NCI-H2107 treated with DMSO at 0.1 percent for 48 hours (cell line): Measurements from ENCODE around the gene NDUFS7.

Experiments used
- DNase-seq: peaks from one replicate; lab custom pipeline; 2025; ENCODE audit not compliant: unreplicated experiment; lab: John Stamatoyannopoulos, UW

The NDUFS7 gene

DNA sequence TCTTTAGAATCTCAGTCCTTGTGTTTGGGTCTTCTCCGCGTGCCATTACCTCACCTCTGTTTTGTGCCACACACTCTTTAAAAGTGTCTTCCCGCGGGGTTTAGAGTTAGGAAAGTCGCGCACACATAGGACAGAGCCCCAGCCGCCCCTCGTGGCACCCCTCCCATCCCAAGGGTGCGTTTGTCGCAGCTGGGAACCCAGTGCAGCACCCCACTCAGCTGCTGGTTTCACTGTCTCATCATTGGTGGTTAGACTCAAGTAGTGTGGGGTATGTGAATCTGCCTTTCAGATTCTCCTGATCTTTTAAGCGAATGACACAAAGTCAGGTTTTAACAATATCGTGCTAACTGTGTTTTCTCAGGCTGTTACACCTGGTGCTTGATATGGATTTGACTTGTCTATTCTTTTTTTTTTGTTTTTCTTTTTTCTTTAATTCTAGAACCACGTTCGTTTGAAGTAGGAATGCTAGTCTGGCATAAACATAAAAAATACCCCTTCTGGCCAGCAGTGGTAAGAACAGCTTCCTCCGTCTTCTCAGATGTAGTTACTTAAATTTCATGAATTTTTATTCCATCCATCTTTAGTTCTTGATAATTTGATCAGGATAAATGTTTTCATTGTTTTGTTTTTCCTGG lies 19.5 kb upstream of the NDUFS7 start:
- no peak for DNase-seq

DNA sequence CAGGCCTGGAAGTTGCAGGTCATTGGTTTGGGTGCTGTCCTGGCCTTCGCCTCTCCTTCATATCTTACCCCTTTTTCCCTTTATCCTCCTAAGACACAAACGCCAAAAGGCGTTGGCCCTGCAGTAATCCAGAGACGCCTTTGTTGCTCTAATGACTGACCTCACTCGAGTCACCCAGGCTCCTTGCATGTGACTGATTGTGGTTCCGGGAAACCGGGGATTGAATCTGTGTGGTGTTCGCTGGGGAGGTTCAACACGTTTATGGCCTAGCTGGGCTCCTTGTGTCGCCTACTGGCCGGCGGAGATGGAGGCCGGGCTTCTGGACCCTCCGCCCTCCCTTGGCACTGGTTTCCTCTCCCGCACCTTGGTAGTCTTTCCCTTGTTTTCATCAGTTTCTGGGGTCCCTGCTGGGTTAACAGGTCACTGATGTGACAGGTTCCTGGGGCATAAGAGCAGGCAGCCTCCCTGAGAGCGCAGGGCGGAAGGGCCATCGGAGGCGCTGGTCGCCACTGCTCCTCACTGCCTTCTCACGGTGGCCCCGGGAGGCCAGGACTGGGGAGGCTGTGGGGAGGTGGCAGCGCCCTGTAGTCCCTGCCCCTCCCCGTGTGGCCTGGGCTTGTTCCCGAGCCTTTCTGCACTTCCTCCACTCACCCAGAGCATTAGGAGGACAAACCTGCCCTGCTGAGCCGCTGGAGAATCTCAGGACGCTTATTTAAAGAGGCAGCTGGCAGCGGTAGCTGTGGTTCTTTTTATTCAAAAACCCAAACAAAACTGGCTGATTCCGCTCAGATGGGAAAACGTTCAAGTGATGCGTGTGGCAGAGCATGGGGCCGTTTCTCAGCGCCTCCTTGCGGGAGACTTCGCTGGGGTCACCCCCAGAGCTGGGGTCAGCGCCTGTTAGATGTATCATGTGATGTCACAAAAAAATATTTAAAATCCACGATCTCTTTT lies 18.1 kb upstream of the NDUFS7 start:
- DNase-seq, result no peak

DNA sequence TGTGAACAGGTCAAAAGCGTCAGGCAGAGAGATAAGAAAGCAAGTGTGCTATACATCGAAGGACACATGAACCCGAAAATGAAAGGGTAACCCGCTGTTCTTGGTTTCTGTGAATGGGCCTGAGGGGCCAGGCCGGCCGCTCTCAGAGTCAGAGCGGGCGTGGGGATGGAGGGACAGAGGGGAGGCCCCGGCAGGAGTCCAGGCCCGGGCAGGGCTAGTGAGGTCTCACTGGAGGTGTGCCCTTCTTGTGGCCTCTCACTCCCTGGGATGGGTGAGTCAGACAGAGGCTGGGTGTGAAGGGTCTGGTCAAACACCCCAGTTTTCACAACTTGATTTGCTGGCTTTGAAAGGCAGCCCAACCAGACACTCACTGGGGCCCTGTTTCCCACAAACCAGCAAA lies 17.4 kb upstream of the NDUFS7 start:
- no peak for DNase-seq

DNA sequence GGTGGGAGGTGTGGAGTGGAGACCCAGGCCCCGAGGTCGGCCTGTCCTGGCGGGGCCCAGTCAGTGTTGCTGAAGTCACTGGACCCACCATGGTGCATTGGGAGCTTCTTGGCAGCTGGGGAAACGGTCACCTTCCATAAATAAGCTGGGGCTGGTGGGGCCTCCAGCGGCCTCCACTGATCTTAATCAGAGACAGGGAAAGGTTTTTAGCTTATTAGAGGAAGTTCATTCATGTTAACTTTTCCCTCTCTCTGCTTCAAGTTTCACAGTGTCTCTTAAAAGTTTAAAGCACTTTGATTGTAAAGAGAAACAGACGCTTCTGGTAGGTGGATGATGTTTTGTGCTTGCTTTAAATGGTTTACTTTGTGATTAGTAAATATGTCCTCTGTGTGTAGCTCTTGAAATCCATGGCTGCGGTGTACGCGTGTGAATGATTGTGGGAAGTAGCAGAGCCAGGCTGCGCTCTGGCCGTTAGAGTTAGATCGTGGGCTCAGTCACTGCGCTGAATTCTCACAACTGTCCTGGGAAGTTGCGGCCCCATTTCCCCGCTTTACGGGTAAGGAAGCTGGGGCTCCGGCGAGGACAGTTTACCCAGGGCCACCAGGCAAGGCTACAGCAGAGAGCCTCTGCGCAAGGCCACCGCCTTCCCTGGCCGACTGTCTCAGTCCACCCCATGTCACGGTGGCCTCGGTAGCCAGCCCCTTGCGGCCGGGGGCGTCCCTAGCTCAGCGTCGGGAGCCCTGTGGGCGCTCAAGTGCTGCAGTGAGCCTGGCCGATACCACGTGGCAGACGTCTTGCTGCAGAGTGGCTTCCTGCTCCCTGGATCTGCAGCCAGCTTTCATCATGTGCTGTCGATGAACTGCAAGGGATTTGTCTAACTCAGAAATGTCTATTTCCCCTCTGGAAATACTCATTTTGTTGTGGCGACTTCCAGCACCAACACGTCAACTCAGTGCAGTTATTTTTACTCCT lies 16.5 kb upstream of the NDUFS7 start:
- no peak for DNase-seq

DNA sequence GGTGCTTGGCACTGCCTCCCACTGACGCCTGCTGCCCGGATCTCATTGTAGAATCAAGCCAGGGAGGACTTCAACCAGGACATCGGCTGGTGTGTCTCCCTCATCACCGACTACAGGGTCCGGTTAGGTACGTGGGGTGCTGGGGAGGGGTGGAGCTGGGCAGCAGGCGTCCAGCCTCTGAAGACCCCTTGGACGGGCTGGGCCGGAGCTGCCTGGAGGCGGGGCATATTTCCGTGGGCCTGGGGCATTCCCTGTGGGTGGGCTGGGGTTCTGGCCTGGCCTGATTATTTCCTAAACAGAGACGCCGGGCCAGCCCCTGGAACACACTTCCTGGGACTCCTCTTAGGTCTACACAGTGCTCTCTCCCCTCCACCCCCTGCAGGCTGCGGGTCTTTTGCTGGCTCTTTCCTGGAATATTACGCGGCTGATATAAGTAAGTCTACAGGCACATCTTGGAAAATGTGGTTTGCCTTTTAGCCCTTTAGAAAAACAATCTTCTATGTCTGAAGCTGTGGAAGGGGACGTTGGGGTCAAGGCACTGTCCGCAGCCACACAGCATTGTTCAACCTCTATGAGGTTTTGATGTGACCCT lies 14.4 kb upstream of the NDUFS7 start:
- no peak for DNase-seq

DNA sequence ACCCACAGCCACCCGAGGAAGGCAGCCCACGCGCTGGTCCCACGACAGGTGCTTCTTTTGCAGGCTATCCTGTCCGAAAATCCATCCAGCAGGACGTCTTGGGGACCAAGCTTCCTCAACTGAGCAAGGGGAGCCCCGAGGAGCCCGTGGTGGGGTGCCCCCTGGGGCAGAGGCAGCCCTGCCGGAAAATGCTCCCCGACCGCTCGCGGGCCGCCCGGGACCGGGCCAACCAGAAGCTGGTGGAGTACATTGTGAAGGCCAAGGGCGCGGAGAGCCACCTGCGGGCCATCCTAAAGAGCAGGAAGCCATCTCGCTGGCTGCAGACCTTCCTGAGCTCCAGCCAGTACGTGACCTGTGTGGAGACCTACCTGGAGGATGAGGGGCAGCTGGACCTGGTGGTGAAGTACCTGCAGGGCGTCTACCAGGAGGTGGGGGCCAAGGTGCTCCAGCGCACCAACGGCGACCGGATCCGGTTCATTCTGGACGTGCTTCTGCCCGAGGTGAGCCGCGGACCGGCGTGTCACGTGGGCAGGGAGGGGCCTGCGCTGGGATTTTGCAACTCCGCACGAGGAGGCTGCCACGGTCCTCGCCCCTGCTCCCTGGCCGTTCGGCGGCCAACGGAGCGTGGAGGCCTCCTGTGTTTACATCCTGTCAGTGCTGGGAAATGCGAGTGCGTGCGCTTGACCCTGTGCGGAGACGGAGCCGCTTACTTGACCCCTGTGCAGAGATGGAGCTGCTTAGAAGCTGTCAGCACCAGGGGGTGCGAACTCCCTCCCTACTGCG lies 12.9 kb upstream of the NDUFS7 start:
- DNase-seq, result no peak

DNA sequence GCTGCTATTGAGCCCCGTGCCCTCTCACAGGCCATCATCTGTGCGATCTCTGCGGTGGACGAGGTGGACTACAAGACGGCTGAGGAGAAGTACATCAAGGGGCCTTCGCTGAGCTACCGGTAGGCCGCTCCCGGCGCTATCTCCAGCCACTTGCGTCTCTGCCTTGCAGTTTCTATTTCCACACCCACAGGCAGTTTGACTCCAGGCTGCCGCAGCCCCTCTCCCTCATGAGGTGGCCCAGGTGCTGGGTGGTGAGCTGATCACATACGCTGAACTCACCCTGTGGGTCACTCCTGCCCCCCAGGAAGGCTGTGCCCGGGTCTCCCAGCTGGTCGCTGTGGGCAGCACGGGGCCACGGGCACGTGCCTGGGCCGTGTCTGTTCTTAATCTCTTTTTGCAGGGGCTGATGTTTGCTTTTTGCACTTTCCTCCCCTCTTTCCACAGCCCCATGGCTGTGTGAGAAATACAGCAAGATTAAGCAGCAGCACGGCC lies 10.6 kb upstream of the NDUFS7 start:
- no peak for DNase-seq

DNA sequence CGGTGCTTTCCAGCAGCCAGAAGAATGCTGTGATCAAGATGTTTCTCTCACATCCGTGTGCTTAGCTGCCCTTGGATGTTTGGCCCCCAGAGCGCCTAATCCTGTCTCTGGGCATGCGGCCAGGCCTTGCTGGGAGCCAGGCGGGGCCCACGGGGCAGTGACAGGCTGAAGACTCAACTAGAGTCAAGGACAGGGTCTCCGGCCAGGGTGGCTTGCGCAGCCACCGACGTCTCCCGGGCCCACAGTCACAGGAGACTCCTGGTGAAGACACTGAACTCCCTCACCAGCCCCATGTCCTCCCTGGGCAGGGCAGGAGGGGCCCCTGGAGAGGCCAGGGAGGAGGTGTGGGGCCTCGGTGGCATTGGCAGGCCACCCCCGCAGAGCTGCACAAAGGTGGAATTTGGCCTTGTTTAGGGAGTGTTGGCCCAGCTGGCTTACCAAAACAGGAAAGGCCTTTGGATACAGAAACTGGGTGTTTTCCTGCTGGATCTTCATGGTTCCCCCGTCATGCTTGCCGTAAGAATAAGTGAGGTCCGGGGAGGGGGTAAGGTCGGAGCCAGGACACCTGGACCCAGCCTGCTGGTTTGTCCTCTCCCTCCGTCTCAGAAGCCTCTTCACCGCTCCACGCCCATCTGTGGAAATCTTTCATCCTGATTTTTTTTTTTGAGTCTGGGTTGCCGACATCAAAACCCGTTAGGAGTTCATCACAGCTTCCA lies 10.0 kb upstream of the NDUFS7 start:
- DNase-seq, result no peak

DNA sequence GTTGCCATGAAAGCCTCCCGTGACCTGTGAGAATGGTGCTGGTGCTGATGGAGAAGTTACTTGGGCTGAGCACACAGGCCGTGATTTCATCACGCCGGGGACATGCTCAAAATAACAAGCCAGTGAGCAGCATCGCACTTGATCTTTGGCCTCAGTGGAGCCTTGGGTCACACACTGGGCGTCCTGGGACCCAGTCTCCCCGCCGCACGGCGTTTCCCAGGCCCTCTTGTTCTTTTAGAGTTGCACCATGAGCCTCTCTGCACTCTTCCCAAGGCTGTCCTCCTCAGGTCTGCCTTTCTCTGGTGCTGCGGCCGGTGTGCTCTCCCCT lies 9.5 kb upstream of the NDUFS7 start:
- no peak for DNase-seq

DNA sequence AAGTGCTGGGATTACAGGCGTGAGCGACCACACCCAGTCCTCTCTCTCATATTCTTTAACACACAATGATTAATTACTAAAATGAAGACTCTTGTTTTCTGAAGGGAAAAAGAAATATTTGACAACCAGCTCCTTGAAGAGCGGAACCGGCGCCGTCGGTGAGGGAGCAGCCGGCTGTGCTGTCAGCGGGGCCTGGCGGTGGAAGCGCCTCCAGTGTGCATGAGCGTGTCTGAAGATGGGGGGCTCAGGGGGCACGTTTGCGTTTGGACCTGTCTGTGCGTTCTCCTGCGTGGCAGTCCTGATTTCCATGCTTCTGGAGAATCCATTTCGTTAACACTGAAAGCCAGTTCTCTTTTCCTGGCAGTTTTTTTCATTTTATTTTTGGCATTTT lies 7.3 kb upstream of the NDUFS7 start:
- DNase-seq, result no peak

DNA sequence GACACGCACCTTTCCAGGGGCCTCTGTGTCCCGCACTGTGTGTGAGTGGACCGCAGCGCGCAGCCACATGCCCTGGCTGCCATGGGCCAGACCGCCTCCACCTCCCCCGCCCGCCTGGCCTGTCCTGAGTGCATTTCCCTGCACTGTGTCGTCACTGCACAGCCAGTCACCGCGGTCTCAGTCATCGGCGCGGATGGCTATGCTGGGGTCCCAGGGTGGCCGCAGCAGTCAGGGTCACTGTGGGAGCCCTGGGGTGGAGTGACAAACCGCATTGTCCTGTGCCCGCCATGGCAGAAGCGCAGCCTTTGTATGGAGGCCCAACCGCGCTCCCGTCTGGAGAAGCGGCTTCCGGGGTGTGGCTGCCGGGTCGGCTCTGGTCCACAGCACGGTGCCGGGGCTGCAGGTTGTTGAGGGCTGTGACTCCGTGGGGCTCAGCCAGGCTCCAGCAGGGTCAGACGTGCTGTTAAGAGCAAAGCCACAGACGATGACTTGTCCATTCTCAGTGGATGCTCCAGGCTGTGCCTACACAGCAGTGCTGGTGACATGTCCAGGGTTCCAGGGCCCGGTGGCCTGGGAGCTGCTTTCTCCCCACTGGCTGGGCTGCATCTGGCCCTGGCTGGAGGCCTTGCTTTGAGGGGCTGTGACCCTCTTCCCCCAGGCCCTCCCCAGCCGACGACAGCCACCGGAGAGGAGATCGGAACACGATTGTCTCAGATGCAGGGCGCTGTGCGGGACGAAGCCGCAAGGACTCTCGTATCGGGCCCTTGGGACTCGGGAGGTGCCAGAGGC lies 6.3 kb upstream of the NDUFS7 start:
- no peak for DNase-seq

DNA sequence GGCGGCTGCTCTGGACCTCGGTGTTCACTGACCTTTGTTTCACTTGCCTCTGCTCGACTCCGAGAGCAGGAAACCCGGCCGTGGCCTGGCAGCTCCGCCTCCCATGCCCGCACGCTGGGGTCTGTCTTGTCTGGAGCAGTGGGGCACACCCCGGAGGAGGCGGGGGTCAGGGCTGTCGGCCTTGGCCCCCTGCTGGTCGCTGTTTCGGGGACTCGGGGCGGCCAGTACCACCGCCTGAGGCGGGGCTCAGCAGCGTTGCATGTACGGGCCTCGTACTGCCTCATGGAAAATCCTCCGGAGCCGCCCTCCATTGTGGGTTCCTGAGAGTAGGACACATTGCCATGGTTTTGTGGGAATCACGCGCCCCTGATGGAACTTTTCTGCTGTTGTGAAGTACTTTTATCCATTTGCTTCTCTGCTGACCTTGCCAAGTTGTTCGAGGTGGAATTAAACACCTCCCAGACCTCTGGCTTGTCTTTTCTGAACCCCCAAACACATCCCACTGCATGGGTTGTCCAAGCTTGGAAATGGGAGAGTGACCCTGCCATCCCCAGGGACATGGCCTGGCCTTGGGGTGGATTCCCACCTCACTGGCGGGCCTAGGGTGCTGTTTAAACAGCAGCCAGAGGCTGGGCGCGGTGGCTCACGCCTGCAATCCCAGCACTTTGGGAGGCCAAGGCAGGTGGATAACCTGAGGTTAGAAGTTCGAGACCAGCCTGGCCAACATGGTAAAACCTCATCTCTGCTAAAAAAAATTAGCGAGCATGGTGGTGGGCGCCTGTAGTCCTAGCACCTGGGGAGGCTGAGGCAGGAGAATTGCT lies 5.5 kb upstream of the NDUFS7 start:
- no peak for DNase-seq

DNA sequence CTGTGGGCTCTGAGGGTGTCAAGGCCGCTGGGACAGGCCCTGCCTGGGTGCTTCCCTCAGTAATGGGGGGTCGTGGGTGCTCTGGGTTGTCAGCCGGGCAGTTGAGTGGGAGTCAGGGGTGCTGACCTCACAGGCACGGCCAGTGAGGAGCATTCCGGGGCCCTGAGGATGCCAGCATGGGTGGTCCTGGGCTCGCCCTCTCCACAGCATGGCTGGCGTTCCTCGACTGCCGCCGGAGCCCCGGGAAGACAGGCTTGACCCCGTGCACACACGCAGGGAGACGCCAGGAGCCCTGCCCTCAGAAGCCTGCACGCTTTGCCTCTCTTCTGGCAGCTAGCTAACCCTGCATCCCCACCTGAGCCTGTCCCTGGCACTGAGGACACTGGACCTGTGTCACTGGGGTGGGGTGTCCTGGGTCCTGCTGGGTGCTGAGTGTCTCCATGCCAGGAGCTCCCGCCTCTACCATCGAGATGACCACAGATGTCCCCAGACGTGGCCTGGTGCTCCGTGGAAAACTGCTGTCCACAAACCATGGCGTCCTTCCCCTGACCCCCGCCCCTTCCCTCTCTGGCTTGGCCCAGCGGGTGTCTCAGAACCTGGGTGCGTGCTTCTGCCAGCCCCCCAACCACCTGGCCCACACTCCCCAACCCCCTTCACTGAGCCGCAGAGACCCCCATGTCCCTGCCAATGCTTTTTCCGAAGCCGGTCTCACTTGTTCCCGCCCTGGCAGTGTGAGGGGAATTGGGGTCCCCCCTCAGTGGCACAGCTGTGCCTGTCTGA lies 4.4 kb upstream of the NDUFS7 start:
- no peak for DNase-seq

DNA sequence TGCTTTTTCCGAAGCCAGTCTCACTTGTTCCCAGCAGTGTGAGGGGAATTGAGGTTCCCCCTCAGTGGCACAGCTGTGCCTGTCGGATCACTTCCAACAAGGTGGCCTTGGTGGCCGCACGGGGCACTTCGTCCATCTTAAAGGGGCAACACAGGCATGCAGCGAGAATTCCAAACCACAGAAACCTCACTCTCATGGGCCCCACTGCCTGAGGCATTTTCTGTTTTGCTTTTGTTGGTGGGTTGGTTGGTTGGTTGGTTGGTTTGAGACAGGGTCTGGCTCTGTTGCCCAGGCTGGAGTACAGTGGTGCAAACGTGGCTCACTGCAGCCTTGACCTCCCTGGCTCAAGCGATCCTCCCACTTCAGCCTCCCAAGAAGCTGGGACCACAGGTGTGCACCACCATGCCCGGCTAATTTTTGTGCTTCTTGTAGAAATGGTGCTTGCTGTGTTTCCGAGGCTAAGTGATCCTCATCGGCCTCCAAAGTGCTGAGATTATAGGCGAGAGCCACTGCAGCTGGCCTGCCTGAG lies 3.7 kb upstream of the NDUFS7 start:
- DNase-seq, result no peak

DNA sequence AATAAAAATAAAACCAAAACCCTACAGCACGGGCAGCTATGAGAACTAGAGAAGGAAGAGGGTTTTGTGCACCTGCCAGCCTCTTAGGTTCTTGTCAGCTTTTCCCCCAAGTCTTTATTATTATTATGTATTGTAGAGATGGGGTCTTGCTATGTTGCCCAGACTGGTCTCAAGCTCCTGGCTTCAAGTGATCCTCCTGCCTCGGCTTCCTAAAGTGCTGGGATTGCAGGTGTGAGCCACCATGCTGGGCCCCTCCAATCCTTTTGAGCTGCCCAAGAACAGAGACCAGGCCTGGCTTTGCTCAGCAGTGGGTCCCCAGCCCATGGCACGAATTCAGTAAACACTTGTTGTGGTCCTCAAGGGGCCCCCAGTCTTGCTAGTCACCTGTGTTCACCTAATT lies 1.5 kb upstream of the NDUFS7 start:
- DNase-seq, result no peak

DNA sequence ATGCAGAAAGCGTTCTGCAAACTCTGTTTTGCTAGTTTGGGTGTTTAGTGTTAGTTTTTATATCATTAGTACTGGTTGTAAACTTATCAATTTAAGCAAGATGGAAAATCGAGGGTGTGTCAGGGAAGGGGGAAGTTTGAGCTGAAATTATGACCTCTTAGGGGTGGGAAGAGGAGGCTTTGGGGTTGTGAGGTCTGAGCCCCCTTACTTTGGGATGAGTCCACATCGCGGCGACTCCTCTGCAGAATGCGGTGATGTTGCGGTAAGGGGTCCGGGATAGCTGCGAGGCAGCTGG lies 743 bp upstream of the NDUFS7 start:
- DNase-seq, result no peak

DNA sequence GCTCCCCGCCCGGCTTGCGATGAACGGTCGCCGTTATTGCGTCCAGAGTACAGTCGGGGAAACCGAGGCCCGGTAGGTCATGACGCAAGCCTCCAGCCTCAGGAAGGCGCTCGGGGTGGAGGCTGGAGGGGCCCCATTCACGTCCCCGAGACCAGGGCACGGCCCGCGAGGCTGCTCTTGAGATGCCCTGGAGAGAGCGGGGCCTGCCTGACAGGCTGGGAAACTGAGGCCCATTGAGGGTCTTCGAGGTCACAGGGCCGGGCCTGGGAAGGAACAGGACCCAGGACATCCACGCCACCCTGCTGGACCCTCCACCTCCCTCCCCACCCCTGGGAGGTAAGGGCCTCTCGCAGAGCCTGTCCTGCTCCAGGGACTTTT lies 367 bp downstream of the NDUFS7 start:
- DNase-seq, result no peak
